WTC11 (cell line): ENCODE results near the gene DENND1C.

ENCODE experiments used
- NFYB ChIP-seq: sonication (generic); formaldehyde crosslinking; conservative IDR thresholded peaks from 2 replicates; pipeline ENCODE4 v1.8.0; 2022; ENCODE audit warnings: low read depth, missing genetic modification reagents
- NR3C1 ChIP-seq: sonication (generic); formaldehyde crosslinking; conservative IDR thresholded peaks from 2 replicates; pipeline ENCODE4 v1.8.1; 2023; ENCODE audit warnings: low read depth, mild to moderate bottlenecking, missing genetic modification reagents
- ZNF232 ChIP-seq: sonication (generic); formaldehyde crosslinking; IDR thresholded peaks from 2 replicates; pipeline ENCODE4 v1.8.0; 2022; ENCODE audit warnings: mild to moderate bottlenecking, missing genetic modification reagents
- TF ChIP-seq, protein P1 (sequence below): fragments of 200-600 bp; IDR thresholded peaks from 2 replicates; pipeline ENCODE4 v1.8.0; 2022; ENCODE audit warnings: antibody characterized with exemption
- TF ChIP-seq, protein P2 (sequence below): sonication (generic); formaldehyde crosslinking; conservative IDR thresholded peaks from 2 replicates; pipeline ENCODE4 v1.8.1; 2022; ENCODE audit warnings: mild to moderate bottlenecking, missing genetic modification reagents

DNA sequence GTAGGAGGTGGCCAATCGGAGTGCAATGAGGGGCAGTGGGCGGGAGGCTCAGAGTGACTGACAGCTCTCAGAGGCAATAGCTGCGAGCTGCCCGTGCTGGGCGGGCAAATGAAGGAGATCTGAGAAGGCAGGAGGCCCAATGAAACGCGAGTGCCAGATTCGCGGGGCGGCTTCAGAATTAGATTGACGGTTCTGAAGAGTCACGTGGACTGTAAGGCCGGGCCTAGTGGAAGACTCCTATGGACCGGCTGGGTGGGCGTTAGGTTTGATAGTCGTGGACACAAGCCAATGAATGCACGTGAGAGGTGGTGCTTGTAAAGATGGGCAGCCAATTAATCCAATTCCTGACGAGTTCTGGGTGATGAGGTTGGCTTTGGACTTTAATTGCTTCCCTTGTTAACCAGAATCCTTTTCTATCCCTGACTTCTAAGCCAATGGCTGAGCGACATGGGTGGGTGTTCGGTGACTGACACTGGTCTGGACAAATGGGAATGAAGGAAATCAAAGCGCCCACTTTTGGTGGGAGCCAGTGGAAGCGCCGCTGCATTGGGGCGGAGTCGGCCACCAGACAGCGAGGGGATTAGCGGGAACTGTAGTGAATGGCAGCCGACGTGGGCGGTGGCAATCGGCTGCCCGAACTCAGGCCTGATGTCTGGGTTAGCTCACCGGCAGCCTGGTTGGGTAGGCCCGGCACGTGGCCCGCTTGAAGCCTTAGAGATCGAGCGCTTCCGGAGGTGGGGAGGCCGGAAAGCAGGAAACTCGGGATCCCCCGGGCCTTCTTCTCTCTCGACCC, 56.5 kb downstream of the DENND1C start:
- TF ChIP-seq, protein P1, sequence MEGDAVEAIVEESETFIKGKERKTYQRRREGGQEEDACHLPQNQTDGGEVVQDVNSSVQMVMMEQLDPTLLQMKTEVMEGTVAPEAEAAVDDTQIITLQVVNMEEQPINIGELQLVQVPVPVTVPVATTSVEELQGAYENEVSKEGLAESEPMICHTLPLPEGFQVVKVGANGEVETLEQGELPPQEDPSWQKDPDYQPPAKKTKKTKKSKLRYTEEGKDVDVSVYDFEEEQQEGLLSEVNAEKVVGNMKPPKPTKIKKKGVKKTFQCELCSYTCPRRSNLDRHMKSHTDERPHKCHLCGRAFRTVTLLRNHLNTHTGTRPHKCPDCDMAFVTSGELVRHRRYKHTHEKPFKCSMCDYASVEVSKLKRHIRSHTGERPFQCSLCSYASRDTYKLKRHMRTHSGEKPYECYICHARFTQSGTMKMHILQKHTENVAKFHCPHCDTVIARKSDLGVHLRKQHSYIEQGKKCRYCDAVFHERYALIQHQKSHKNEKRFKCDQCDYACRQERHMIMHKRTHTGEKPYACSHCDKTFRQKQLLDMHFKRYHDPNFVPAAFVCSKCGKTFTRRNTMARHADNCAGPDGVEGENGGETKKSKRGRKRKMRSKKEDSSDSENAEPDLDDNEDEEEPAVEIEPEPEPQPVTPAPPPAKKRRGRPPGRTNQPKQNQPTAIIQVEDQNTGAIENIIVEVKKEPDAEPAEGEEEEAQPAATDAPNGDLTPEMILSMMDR, result no peak
- TF ChIP-seq NR3C1, result no peak
- TF ChIP-seq, protein P2, sequence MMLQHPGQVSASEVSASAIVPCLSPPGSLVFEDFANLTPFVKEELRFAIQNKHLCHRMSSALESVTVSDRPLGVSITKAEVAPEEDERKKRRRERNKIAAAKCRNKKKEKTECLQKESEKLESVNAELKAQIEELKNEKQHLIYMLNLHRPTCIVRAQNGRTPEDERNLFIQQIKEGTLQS, result peak; percentile 89
- peak; percentile 98 for TF ChIP-seq NFYB (CRISPR knock-in tag)
- TF ChIP-seq ZNF232, result peak; percentile 87; the same call in 1 of the 2 replicates
